ENCODE data around the gene SORCS2.

Gene SORCS2

GRCh38 chr4:7384003-7384928, 191.9 kb downstream of the SORCS2 start:
- no peak for DNase-seq

- no peak for DNase-seq
Observed at GRCh38 chr4:7384929-7385890, 192.9 kb downstream of the SORCS2 start.

GRCh38 chr4:7387925-7388324, 195.6 kb downstream of the SORCS2 start:
- no peak for DNase-seq

GRCh38 chr4:7388627-7389026, 196.3 kb downstream of the SORCS2 start:
- no peak for DNase-seq

GRCh38 chr4:7389101-7389701, 196.9 kb downstream of the SORCS2 start:
- no peak for DNase-seq

- DNase-seq: no peak
Observed at GRCh38 chr4:7389719-7390118, 197.4 kb downstream of the SORCS2 start.

GRCh38 chr4:7390336-7390735, 198.0 kb downstream of the SORCS2 start:
- no peak for DNase-seq

- no peak for DNase-seq
Observed at GRCh38 chr4:7390906-7391636, 198.7 kb downstream of the SORCS2 start.

- DNase-seq: no peak
Observed at GRCh38 chr4:7391637-7392437, 199.5 kb downstream of the SORCS2 start.

- no peak for DNase-seq
Observed at GRCh38 chr4:7392438-7393421, 200.4 kb downstream of the SORCS2 start.

- DNase-seq: no peak
Observed at GRCh38 chr4:7393601-7394575, 201.6 kb downstream of the SORCS2 start.

GRCh38 chr4:7394681-7395451, 202.5 kb downstream of the SORCS2 start:
- no peak for DNase-seq

- no peak for DNase-seq
Observed at GRCh38 chr4:7395645-7396044, 203.3 kb downstream of the SORCS2 start.

- no peak for DNase-seq
Observed at GRCh38 chr4:7396186-7396910, 204.0 kb downstream of the SORCS2 start.

GRCh38 chr4:7397206-7398103, 205.1 kb downstream of the SORCS2 start:
- no peak for DNase-seq

GRCh38 chr4:7398104-7398423, 205.7 kb downstream of the SORCS2 start:
- no peak for DNase-seq
